RWPE2 (cell line): Measurements from ENCODE around the gene RUVBL2.
"Not testable (repeated sequence)": the region's sequence is repeated elsewhere in the genome, so short reads cannot be mapped to it uniquely, and the experiment has no call there.

ENCODE experiments used
- ATAC-seq: fragments of 200-7000 bp; cut with Tn5 transposase; 3 replicates; pipeline ENCODE4 v1.9.1; 2021; ENCODE audit warnings: low read depth
- DNase-seq: peaks from one replicate; pipeline ENCODE4 v3.0.0-alpha.2; 2020; ENCODE audit warnings: low spot score
- H3K27ac ChIP-seq: fragments of 450-650 bp; 2 replicates; pipeline ENCODE4 v1.5.1; 2017; ENCODE audit warnings: mild to moderate bottlenecking; ENCODE audit not compliant: poor library complexity, severe bottlenecking
- H3K27me3 ChIP-seq: fragments of 250-450 bp; sonication (Bioruptor Pico); 2 replicates; pipeline ENCODE4 v1.5.1; 2021; ENCODE audit warnings: mild to moderate bottlenecking, moderate library complexity; ENCODE audit not compliant: insufficient read depth, poor library complexity, severe bottlenecking
- H3K36me3 ChIP-seq: fragments of 250-450 bp; sonication (Bioruptor Pico); 2 replicates; pipeline ENCODE4 v1.5.1; 2020; ENCODE audit warnings: low read depth, mild to moderate bottlenecking, moderate library complexity
- H3K4me1 ChIP-seq: fragments of 250-450 bp; sonication (Bioruptor Pico); 2 replicates; pipeline ENCODE4 v1.5.1; 2021; ENCODE audit warnings: mild to moderate bottlenecking, moderate library complexity; ENCODE audit not compliant: insufficient read depth, poor library complexity, severe bottlenecking
- H3K4me3 ChIP-seq: fragments of 250-450 bp; sonication (Bioruptor Pico); 2 replicates; pipeline ENCODE4 v1.5.1; 2021; ENCODE audit warnings: mild to moderate bottlenecking, moderate library complexity; ENCODE audit not compliant: severe bottlenecking
- H3K9me3 ChIP-seq: fragments of 250-450 bp; sonication (Bioruptor Pico); 2 replicates; pipeline ENCODE4 v1.5.1; 2021; ENCODE audit warnings: mild to moderate bottlenecking, moderate library complexity; ENCODE audit not compliant: severe bottlenecking
- CTCF ChIP-seq: fragments of 450-650 bp; IDR thresholded peaks from one replicate; pipeline ENCODE4 v1.5.1; 2017; ENCODE audit warnings: mild to moderate bottlenecking, moderate library complexity; ENCODE audit not compliant: poor library complexity, severe bottlenecking

The RUVBL2 gene

GRCh38 chr19:49042177-49042576, 48.5 kb downstream of the RUVBL2 start:
- Histone ChIP-seq H3K9me3 (no peaks in the 10 kb centered on the region), H3K4me1 (no peaks in the 10 kb centered on the region), H3K27me3 (no peaks in the 10 kb centered on the region), H3K4me3 (no peak overlapping the region), H3K27ac (peak overlapping the region; percentile 11), H3K36me3 (no peaks in the 10 kb centered on the region)
- no peak for DNase-seq
- peak; percentile 68 for ATAC-seq
- no peak for TF ChIP-seq CTCF

GRCh38 chr19:49042666-49043065, 49.0 kb downstream of the RUVBL2 start:
- not testable (repeated sequence) for DNase-seq, H3K27me3 ChIP-seq, H3K9me3 ChIP-seq, H3K36me3 ChIP-seq, H3K4me3 ChIP-seq, H3K27ac ChIP-seq, H3K4me1 ChIP-seq, ATAC-seq

GRCh38 chr19:49043548-49043947, 49.9 kb downstream of the RUVBL2 start, which contains the start of gene CGB5:
Gene CGB5 (plus strand): TSS chr19:49043848. CDS start chr19:49044210, 362 bp downstream.
- not testable (repeated sequence) for H3K4me1 ChIP-seq, DNase-seq, ATAC-seq, H3K9me3 ChIP-seq, H3K4me3 ChIP-seq, H3K27ac ChIP-seq, H3K36me3 ChIP-seq, H3K27me3 ChIP-seq

- H3K4me1 ChIP-seq, H3K36me3 ChIP-seq, H3K27ac ChIP-seq, H3K9me3 ChIP-seq, H3K27me3 ChIP-seq, ATAC-seq, DNase-seq, H3K4me3 ChIP-seq: not testable (repeated sequence)
Observed at GRCh38 chr19:49049011-49049410, 55.3 kb downstream of the RUVBL2 start, which contains the start of gene CGB8. Gene CGB8 (minus strand): TSS chr19:49049111. CDS start chr19:49048739, 372 bp downstream.

GRCh38 chr19:49049834-49050233, 56.1 kb downstream of the RUVBL2 start:
- not testable (repeated sequence) for H3K27me3 ChIP-seq, ATAC-seq, H3K9me3 ChIP-seq, H3K36me3 ChIP-seq, DNase-seq, H3K4me1 ChIP-seq, H3K4me3 ChIP-seq
- peak overlapping the region; percentile 34 for H3K27ac ChIP-seq

- not testable (repeated sequence) for H3K4me3 ChIP-seq, H3K36me3 ChIP-seq, DNase-seq, H3K27me3 ChIP-seq, H3K9me3 ChIP-seq, H3K4me1 ChIP-seq
- peak overlapping the region; percentile 34 for H3K27ac ChIP-seq
- peak; percentile 99 for ATAC-seq
Observed at GRCh38 chr19:49050376-49051033, 56.8 kb downstream of the RUVBL2 start.

- H3K36me3 ChIP-seq, result no peaks in the 10 kb centered on the region
- no peaks in the 10 kb centered on the region for H3K27me3 ChIP-seq
- peak overlapping the region; percentile 45 for H3K4me3 ChIP-seq
- no peak for TF ChIP-seq CTCF
- peak overlapping the region; percentile 59 for H3K27ac ChIP-seq
- H3K4me1 ChIP-seq, result no peaks in the 10 kb centered on the region
- ATAC-seq (peak; percentile 71), DNase-seq (peak; percentile 73)
- no peaks in the 10 kb centered on the region for H3K9me3 ChIP-seq
Observed at GRCh38 chr19:49056101-49056901, 62.6 kb downstream of the RUVBL2 start.

- not testable (repeated sequence) for H3K36me3 ChIP-seq, DNase-seq, H3K9me3 ChIP-seq, H3K27me3 ChIP-seq, H3K4me1 ChIP-seq
- Histone ChIP-seq H3K4me3 (peak overlapping the region; percentile 45), H3K27ac (peak overlapping the region; percentile 59)
- ATAC-seq, result peak; percentile 17
Observed at GRCh38 chr19:49056902-49057596, 63.4 kb downstream of the RUVBL2 start.
